T-helper 2 cell treated with Interferon-gamma antibody and Interleukin-4, amounts not matched to agents 5 μg/mL and 100 μg/mL, for 36 hours (primary cell): ENCODE results near the gene SH3D21.

Experiments
- DNase-seq: peaks from one replicate; pipeline ENCODE4 v3.0.0; 2021; ENCODE audit warnings: low spot score
- H3K27ac Mint-ChIP-seq: one replicate; pipeline ENCODE4 v1.8.0; 2021; ENCODE audit warnings: mild to moderate bottlenecking, mixed read lengths
- H3K27me3 Mint-ChIP-seq: one replicate; pipeline ENCODE4 v1.8.0; 2021; ENCODE audit warnings: low read depth, mixed read lengths
- H3K36me3 Mint-ChIP-seq: one replicate; pipeline ENCODE4 v1.8.0; 2021; ENCODE audit warnings: low read depth, mixed read lengths
- H3K4me1 Mint-ChIP-seq: one replicate; pipeline ENCODE4 v1.8.0; 2021; ENCODE audit warnings: low read depth, mixed read lengths
- H3K4me3 Mint-ChIP-seq: one replicate; pipeline ENCODE4 v1.8.0; 2022; ENCODE audit warnings: mild to moderate bottlenecking, moderate library complexity, mixed read lengths
- H3K9me3 Mint-ChIP-seq: one replicate; pipeline ENCODE4 v1.8.0; 2021; ENCODE audit warnings: mixed read lengths

The SH3D21 gene

DNA sequence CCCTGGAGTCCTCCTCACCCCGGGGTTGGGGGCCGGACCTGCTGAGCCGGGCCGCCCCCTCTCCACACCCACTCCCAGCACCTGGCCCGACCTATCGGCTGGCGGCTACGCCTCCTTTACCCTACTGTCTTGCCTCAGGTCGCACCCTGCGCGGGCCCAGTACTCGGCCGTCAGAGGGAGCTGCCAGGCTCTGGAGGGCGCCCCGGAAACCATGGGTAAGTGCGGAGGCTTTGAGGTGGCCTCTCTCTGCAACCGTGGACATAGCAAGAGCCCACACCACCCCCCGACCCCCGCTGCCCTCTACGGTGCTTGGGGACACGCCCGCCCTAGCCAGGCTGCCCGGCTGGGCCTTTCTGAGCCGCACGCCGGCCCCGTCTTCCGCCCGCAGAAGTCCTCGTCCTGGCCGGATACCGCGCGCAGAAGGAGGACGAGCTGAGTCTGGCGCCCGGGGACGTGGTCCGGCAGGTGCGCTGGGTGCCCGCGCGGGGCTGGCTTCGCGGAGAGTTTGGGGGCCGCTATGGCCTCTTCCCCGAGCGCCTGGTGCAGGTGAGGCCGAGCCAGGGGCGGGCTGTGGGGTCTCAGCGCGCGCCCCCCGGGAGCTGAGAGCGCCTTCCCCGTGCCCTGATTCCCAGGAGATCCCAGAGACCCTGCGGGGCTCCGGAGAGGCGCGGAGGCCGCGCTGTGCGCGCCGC lies at the start of gene SH3D21:
Gene SH3D21 (plus strand): TSS at position 159 of the 692 bp plus-strand sequence. CDS start 53 bp downstream, at position 212.
- H3K27ac Mint-ChIP-seq, result peak within 1 kb of the TSS; percentile 89
- peaks cover 37% of the 10 kb centered on the region for H3K36me3 Mint-ChIP-seq
- peaks cover 36% of the 10 kb centered on the region for H3K4me1 Mint-ChIP-seq
- H3K27me3 Mint-ChIP-seq, result no peaks in the 10 kb centered on the region
- peak; percentile 52 for DNase-seq
- H3K4me3 Mint-ChIP-seq, result peak within 1 kb of the TSS; percentile 95
- no peaks in the 10 kb centered on the region for H3K9me3 Mint-ChIP-seq

- H3K4me3 Mint-ChIP-seq, result no peak overlapping the region
- no peak for DNase-seq
- H3K9me3 Mint-ChIP-seq, result no peaks in the 10 kb centered on the region
- H3K27me3 Mint-ChIP-seq, result no peaks in the 10 kb centered on the region
- peaks cover 17% of the 10 kb centered on the region for H3K36me3 Mint-ChIP-seq
- no peak overlapping the region for H3K27ac Mint-ChIP-seq
- peaks cover 9% of the 10 kb centered on the region for H3K4me1 Mint-ChIP-seq
Observed at GRCh38 chr1:36256558-36257374, 49.4 kb upstream of the SH3D21 start.

DNA sequence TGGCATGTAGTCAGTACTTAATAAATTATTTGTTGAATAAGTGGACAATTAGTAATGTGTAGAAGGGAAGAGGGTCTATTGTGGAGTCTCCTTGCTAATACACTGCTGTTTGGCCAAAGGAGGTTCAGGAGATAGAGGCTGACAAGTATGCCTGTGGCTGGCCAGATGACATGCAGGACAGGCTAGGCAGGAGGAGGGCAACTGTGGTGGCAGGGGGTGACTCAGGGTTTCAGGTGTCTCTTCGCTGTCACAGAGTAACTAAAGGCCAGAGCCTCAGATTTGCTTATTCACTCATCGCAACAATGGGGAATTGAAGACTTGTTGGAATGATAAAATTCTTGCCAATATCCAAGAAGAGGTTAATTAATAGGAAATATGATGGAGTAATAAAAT lies 48.8 kb upstream of the SH3D21 start:
- Mint-ChIP-seq H3K27ac (no peak overlapping the region), H3K4me1 (peaks cover 10% of the 10 kb centered on the region), H3K36me3 (peaks cover 19% of the 10 kb centered on the region), H3K9me3 (no peaks in the 10 kb centered on the region), H3K4me3 (no peak overlapping the region), H3K27me3 (no peaks in the 10 kb centered on the region)
- DNase-seq, result peak; percentile 7

GRCh38 chr1:36258960-36259344 lies 47.2 kb upstream of the SH3D21 start:
- Mint-ChIP-seq H3K27ac (no peak overlapping the region), H3K36me3 (peaks cover 26% of the 10 kb centered on the region), H3K4me3 (no peak overlapping the region), H3K27me3 (no peaks in the 10 kb centered on the region), H3K4me1 (peaks cover 10% of the 10 kb centered on the region), H3K9me3 (no peaks in the 10 kb centered on the region)
- DNase-seq, result no peak

GRCh38 chr1:36268981-36269380 lies 37.2 kb upstream of the SH3D21 start:
- no peaks in the 10 kb centered on the region for H3K27me3 Mint-ChIP-seq
- DNase-seq, result no peak
- H3K36me3 Mint-ChIP-seq, result peaks cover 30% of the 10 kb centered on the region
- H3K4me1 Mint-ChIP-seq, result peaks cover 2% of the 10 kb centered on the region
- H3K9me3 Mint-ChIP-seq, result no peaks in the 10 kb centered on the region
- no peak overlapping the region for H3K4me3 Mint-ChIP-seq
- no peak overlapping the region for H3K27ac Mint-ChIP-seq

DNA sequence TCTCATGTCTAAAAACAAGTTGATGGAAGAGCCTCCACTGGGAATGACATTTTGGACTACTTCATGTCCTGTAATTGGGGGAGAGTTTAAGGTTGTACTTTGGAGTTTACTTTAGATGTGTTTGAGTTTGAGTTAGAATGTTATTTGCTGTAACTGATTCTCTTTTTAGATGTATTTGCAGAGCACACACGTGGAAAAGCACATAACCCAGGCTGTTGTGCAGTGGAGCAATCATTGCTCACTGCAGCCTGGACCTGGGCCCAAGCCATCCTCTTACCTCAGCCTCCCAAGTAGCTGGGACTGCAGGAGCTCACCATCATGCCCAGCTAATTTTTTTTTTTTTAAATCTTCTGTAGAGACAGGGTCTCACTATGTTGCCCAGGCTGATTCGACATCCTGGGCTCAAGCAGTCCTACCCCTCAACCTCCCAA lies 36.7 kb upstream of the SH3D21 start:
- no peak overlapping the region for H3K4me3 Mint-ChIP-seq
- H3K36me3 Mint-ChIP-seq, result peaks cover 30% of the 10 kb centered on the region
- H3K4me1 Mint-ChIP-seq, result no peaks in the 10 kb centered on the region
- no peaks in the 10 kb centered on the region for H3K27me3 Mint-ChIP-seq
- no peak overlapping the region for H3K27ac Mint-ChIP-seq
- no peaks in the 10 kb centered on the region for H3K9me3 Mint-ChIP-seq
- no peak for DNase-seq

DNA sequence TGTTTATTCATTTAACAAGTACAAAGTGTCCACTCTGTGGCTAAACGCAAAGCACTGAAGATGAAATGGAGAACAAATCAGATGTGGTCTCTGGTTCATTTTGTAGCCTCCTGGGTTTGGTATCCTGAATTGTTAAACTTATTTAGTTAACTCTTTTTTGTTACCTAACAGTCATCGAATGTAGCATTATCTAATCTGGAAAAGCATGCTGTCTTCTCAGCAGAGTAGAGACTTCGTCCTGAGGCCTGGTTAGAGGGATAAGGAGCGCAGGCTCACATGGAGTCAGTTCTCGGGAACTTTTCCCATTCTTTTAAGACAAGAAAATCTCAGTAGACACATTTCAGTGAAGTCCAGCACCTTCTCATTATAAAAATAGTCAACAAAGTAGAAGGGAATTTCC lies 33.1 kb upstream of the SH3D21 start:
- Mint-ChIP-seq H3K27ac (no peak overlapping the region), H3K4me3 (no peak overlapping the region)
- DNase-seq, result no peak

GRCh38 chr1:36274201-36274600 lies 32.0 kb upstream of the SH3D21 start:
- DNase-seq, result no peak
- H3K4me3 Mint-ChIP-seq, result no peak overlapping the region
- H3K9me3 Mint-ChIP-seq, result no peaks in the 10 kb centered on the region
- peaks cover 21% of the 10 kb centered on the region for H3K36me3 Mint-ChIP-seq
- H3K27ac Mint-ChIP-seq, result no peak overlapping the region
- H3K4me1 Mint-ChIP-seq, result no peaks in the 10 kb centered on the region
- no peaks in the 10 kb centered on the region for H3K27me3 Mint-ChIP-seq

More for the DNA sequence above, 33.1 kb upstream of the SH3D21 start:
- Mint-ChIP-seq H3K36me3 (peaks cover 24% of the 10 kb centered on the region), H3K9me3 (no peaks in the 10 kb centered on the region), H3K4me1 (no peaks in the 10 kb centered on the region), H3K27me3 (no peaks in the 10 kb centered on the region)

- Mint-ChIP-seq H3K4me1 (peaks cover 7% of the 10 kb centered on the region), H3K4me3 (no peak overlapping the region), H3K9me3 (no peaks in the 10 kb centered on the region), H3K36me3 (peaks cover 14% of the 10 kb centered on the region), H3K27me3 (no peaks in the 10 kb centered on the region), H3K27ac (no peak overlapping the region)
- no peak for DNase-seq
Observed at GRCh38 chr1:36276688-36277087, 29.5 kb upstream of the SH3D21 start.

GRCh38 chr1:36279110-36279788 lies 26.9 kb upstream of the SH3D21 start:
- Mint-ChIP-seq H3K27me3 (no peaks in the 10 kb centered on the region), H3K36me3 (peaks cover 17% of the 10 kb centered on the region), H3K4me1 (peaks cover 9% of the 10 kb centered on the region), H3K9me3 (no peaks in the 10 kb centered on the region), H3K27ac (no peak overlapping the region), H3K4me3 (no peak overlapping the region)
- no peak for DNase-seq

GRCh38 chr1:36279789-36280296 lies 26.3 kb upstream of the SH3D21 start:
- H3K27ac Mint-ChIP-seq, result no peak overlapping the region
- no peak overlapping the region for H3K4me3 Mint-ChIP-seq
- no peaks in the 10 kb centered on the region for H3K27me3 Mint-ChIP-seq
- no peaks in the 10 kb centered on the region for H3K9me3 Mint-ChIP-seq
- no peak for DNase-seq
- H3K4me1 Mint-ChIP-seq, result peaks cover 11% of the 10 kb centered on the region
- H3K36me3 Mint-ChIP-seq, result peaks cover 19% of the 10 kb centered on the region

DNA sequence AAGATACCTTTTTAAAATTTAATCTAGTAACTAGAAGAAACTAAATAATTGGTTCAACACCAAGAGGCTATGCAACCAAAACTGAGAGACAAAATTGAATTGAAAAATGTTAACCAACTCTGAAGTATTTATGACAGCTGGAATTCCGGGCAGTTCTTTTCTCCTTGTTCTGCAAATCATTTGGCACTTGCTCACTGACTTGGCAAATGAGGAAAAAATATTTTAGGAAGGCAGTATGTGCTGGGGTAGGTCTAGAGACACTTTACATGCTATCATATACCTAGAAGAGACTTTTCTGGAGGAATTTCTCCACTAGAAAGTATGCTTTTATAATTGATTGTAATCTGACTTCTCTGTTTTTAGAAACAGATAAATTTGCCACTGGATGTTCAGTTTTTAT lies 22.1 kb upstream of the SH3D21 start:
- H3K9me3 Mint-ChIP-seq, result no peaks in the 10 kb centered on the region
- H3K36me3 Mint-ChIP-seq, result peaks cover 52% of the 10 kb centered on the region
- H3K27ac Mint-ChIP-seq, result no peak overlapping the region

DNA sequence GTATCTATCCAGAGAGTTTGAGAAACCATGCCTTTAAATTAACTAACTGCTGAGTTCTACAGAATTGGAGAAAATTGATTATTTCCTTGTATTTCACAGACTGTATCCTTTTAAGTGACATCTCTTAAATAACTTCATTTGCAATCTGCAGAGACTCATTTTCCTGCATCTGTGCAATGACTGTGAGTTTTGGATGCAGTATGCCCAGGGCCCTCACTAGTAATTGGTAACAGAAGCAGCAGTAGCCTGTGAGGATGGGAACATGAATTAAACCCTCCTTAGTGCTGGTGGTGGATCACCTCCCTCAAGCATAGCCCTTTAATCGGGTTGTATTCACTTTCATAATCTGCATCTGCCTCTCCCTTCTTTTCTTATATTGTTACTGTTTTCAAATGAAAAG lies 21.7 kb upstream of the SH3D21 start:
- H3K4me1 Mint-ChIP-seq, result peaks cover 23% of the 10 kb centered on the region
- no peak overlapping the region for H3K27ac Mint-ChIP-seq
- no peaks in the 10 kb centered on the region for H3K27me3 Mint-ChIP-seq
- no peak overlapping the region for H3K4me3 Mint-ChIP-seq
- no peak for DNase-seq
- no peaks in the 10 kb centered on the region for H3K9me3 Mint-ChIP-seq
- peaks cover 55% of the 10 kb centered on the region for H3K36me3 Mint-ChIP-seq

More for the DNA sequence above, 22.1 kb upstream of the SH3D21 start:
- DNase-seq, result no peak
- no peaks in the 10 kb centered on the region for H3K27me3 Mint-ChIP-seq
- H3K4me3 Mint-ChIP-seq, result no peak overlapping the region
- H3K4me1 Mint-ChIP-seq, result peaks cover 24% of the 10 kb centered on the region
